ENCODE measurements around the gene NCAPG2.

GRCh38 chr7:158723266-158723665 lies 18.7 kb upstream of the NCAPG2 start:
- no peak for TF ChIP-seq CTCF (optimal IDR thresholded peaks at IDR 0.05 in 1 of 3, IDR thresholded peaks at IDR 0.05 in 1 of 3, conservative IDR thresholded peaks at IDR 0.05 in 1 of 3; ENCODE audit: extremely low read depth in 1 of 3, insufficient read depth in 2 of 3, low read length in 3 of 3)
- no peak for TF ChIP-seq EZH2 (IDR thresholded peaks at IDR 0.05; ENCODE audit: low read length)

Data from keratinocyte (primary cell).